K562 (cell line): ENCODE measurements around the gene ZSCAN1. TPM values are rescaled to one million over a fixed set of nuclear protein-coding genes. Genes with fewer than 3 reads are reported as not detected.

ENCODE experiments used
- CHAMP1 ChIP-seq: fragments of 450-650 bp; IDR thresholded peaks from 2 replicates; pipeline ENCODE4 v1.6.1; 2016; ENCODE audit warnings: mild to moderate bottlenecking
- DACH1 ChIP-seq: fragments of 450-650 bp; IDR thresholded peaks from 2 replicates; pipeline ENCODE4 v1.6.1; 2018; ENCODE audit not compliant: partially characterized antibody
- GMEB1 ChIP-seq: fragments of 250-450 bp; sonication (Bioruptor Pico); IDR thresholded peaks from 2 replicates; pipeline ENCODE4 v1.4.0; 2020; ENCODE audit warnings: mild to moderate bottlenecking
- NFRKB ChIP-seq: fragments of 450-650 bp; IDR thresholded peaks from 2 replicates; pipeline ENCODE4 v1.6.1; 2016; ENCODE audit warnings: low read depth
- NR1H2 ChIP-seq: sonication (generic); formaldehyde crosslinking; IDR thresholded peaks from 2 replicates; pipeline ENCODE4 v1.4.0; 2020; ENCODE audit warnings: mild to moderate bottlenecking, missing genetic modification reagents
- PML ChIP-seq: IDR thresholded peaks from 2 replicates; pipeline ENCODE4 v1.6.1; 2012; ENCODE audit warnings: low read length, inconsistent platforms
- SREBF1 ChIP-seq: fragments of 150-350 bp; IDR thresholded peaks from 2 replicates; pipeline ENCODE4 v1.6.1; 2014; ENCODE audit warnings: antibody characterized with exemption, low read depth, low read length, borderline replicate concordance
- ZBTB40 ChIP-seq, 2 experiments: fragments of 450-650 bp in 1 of 2; sonication (generic) in 1 of 2; formaldehyde crosslinking in 1 of 2; IDR thresholded peaks; 2 replicates each; pipeline versions ENCODE4 v1.7.1 to v1.9.0; 2016 to 2022; ENCODE audit warnings: inconsistent platforms in 1 of 2, mild to moderate bottlenecking in 1 of 2, missing genetic modification reagents in 1 of 2
- polyA plus RNA-seq, 8 experiments: library from polyadenylated mRNA; depleted of rRNA in 4 of 8; stranded (reverse) in 5 of 8; unstranded in 3 of 8; fragments of >200 nt; fragmentation: Nextera tagmentation in 2 of 8; fragmentation: Illumina TruSeq in 1 of 8; extraction: Ambion mirVana in 2 of 8; extraction: Trizol in 1 of 8; gene quantifications; 2 replicates each; pipeline versions ENCODE4 v1.2.1 to v1.2.3, GENCODE V29; 2011 to 2014; ENCODE audit warnings: inconsistent platforms in 1 of 8, missing spikeins in 1 of 8
- total RNA-seq, 7 experiments: library from RNA; depleted of rRNA in 6 of 7; stranded (reverse); fragments of >200 nt in 6 of 7; fragmentation: Illumina TruSeq in 2 of 7; extraction: Trizol in 2 of 7; gene quantifications; 2 replicates each; pipeline versions ENCODE4 v1.2.1 to v1.2.3, GENCODE V29; 2011 to 2021; ENCODE audit warnings: low replicate concordance in 1 of 7

Gene ZSCAN1
- total and polyA plus RNA-seq, 9 of the 15 experiments (the other 6 are each of a cell fraction or from before 2014, with no cell fraction given), result not detected

GRCh38 chr19:58002384-58003173 lies 31.2 kb upstream of the ZSCAN1 start, which contains the start of gene ZNF606 (continued):
- TF ChIP-seq CHAMP1 (no peak), SREBF1 (no peak), GMEB1 (CRISPR knock-in tag) (peak; percentile 36; the same call in 1 of the 2 replicates), ZBTB40 (IDR thresholded peaks at IDR 0.05) (peak; percentile 55; the same call in 1 of the 2 replicates), ZBTB40 (CRISPR knock-in tag; IDR thresholded peaks at IDR 0.05) (no peak), NFRKB (no peak), DACH1 (no peak), NR1H2 (no peak), PML (no peak)
- TF ChIP-seq, all 486 proteins: peak for 12
